SKM-1 treated with dmso at 0.1 percent for 144 hours (cell line): ENCODE measurements around the gene GNG8.

Experiments used
- DNase-seq: peaks from one replicate; lab custom pipeline; 2025; ENCODE audit not compliant: unreplicated experiment; lab: John Stamatoyannopoulos, UW

The GNG8 gene

DNA sequence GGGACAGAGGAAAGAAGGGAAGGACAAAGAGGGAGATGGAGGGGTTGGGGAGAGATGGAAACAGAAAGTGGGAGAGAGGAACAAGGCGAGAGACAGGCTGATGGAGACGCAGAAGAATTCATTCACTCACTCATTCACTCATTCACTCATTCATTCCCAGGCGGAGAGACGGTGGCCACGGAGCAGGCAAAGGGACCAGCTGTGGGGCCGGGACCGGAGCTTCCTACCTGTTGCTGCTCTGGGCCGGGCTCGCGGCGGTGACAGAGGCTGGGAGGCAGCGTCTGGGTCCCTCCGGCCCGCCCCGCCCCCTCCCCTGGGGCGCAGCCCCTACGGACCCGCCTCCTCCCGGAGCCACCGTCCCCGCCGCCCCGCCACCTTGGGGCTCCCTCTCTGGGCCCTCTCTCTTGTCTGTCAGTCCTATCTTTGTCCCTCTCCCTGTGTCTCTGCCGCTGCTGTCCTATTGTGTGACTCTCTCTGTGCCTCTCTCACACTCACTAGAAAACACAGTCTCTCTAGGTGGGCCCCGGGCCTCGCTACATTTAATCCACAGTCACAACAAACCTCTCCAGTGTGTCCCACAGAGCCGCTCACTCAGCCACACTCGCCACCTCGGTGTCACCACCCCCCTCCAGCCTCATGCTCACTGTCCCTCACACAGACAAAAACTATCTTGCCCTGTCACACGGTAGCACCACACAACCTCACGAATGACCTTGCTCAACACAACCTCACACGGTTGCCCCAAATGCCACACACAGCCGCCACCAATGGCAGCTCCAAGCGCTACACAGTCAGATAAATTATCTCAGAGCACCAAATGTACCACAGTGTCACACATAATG, at the start of gene GNG8:
GNG8 (minus strand) TSS at position 283 of the 842 bp plus-strand sequence. CDS start 1,520 bp downstream, outside the sequence.
- no peak for DNase-seq

- DNase-seq, result no peak
Observed at GRCh38 chr19:46685189-46685588, 49.2 kb upstream of the GNG8 start.

DNA sequence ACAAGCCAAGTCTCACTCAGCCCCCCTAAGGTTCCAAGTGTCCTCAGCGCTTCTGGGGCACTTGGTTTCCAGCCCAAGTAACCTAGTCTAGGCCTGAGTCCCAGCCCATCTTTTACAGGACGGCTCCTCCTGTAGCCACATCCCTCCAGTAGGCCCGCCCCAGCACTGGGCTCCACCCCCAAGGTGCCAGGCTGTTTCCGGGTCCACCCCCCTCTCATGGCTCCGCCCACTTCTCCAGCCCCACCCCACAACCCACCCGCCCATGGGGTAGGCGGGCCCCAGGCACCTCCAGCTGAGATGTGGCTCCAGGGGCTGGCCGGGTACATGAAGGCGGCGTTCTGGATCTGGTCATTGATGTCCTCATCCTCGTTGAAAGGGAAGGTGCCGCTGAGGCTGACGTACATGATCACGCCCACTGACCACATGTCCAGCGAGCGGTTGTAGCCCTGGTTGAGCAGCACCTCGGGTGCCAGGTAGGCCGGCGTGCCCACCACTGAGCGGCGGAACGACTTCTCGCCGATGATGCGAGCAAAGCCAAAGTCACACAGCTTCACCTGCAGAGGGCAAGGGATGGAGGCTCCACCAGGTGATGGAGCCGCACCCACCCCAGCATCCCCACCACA, 42.2 kb upstream of the GNG8 start:
- DNase-seq, result no peak

DNA sequence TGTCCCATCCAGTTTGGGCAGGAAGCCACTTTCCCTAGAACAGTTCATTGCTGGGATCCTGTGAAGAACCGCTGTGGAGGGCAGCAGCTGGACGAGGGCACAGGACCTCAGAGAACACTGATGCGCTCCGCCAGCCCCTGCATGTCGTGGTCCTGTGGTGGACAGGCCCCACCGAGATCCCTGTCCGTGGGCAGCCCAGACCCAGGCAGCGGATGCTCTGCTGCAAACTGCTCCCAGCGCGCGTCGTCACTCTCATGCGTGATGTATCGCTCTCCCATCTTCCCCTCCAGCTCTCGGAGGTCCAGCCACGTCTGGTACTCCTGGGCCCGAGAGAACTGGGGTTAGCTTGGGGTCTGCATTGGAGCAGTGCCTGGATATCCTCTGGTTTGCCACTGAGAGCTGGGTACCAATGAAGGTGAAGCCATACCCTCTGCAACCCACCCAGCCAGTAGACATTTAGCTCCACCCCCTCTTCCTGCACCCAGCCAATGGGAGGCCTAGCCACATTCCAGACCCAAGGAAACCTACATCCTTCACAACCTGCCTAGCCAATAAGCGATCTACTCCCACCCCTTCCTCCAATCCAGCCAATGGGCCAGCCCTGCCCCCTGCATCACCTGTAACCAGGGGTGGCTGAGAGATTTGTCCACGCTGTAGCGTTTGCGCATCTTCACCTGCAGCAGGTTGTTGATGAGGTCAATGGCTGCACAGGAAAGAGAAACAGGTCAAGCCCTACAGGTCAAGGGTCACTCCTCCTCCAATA, 38.6 kb upstream of the GNG8 start:
- no peak for DNase-seq

GRCh38 chr19:46670813-46671212, 34.8 kb upstream of the GNG8 start:
- no peak for DNase-seq

- no peak for DNase-seq
Observed at GRCh38 chr19:46668662-46669061, 32.7 kb upstream of the GNG8 start.

DNA sequence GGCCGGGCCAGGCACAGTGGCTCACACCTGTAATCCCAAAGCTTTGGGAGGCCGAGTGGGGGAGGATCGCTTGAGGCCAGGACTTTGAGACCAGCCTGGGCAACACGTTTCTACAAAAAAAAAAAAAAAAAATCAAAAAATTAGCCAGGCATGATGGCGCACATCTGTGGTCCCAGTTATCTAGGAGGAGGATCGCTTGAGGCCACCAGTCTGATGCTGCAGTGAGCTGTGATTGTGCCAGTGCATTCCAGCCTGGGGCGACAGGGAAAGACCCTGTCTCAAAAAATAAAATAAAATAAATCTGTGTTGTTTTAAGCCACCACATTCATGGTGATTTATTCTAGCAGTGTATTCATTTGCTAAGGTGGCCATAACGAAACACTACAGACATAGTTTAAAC, 29.1 kb upstream of the GNG8 start:
- no peak for DNase-seq

GRCh38 chr19:46661735-46662592, 26.0 kb upstream of the GNG8 start:
- peak; percentile 58 for DNase-seq

GRCh38 chr19:46661020-46661731, 25.2 kb upstream of the GNG8 start, which contains the start of gene DACT3:
TSS of gene DACT3 (minus strand) at chr19:46661182. CDS start at chr19:46661064, 118 bp downstream.
- peak; percentile 90 for DNase-seq

GRCh38 chr19:46660551-46661019, 24.6 kb upstream of the GNG8 start:
- DNase-seq, result no peak

DNA sequence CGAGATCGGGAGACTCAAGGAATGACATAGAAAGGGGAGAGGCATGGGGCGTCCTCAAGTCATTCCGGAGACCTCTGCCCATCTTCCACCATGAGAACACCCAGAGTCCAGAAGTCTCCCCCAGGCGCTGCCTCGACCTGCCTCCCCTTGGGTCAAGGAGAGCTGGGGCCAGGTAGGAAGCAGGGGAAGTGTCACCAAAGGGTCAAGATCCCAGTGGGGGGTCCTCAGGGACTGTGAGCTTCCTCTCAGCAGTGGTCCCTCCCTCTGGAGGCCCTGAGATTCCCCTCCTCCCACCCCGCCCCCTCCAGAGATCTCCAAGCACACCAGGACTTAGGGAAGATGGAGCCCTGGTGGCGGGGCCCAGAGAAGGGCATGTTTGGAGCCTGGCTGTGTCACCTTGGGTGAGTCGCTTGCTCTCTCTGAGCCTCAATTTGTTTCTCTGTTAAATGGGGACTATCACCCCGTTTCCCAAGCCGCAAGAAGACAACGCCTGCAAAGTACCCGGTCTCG, 24.1 kb upstream of the GNG8 start:
- no peak for DNase-seq

GRCh38 chr19:46659151-46660007, 23.4 kb upstream of the GNG8 start:
- no peak for DNase-seq

GRCh38 chr19:46656541-46656940, 20.5 kb upstream of the GNG8 start:
- DNase-seq, result no peak

- no peak for DNase-seq
Observed at GRCh38 chr19:46654621-46655152, 18.7 kb upstream of the GNG8 start.

- no peak for DNase-seq
Observed at GRCh38 chr19:46650445-46650844, 14.4 kb upstream of the GNG8 start.

DNA sequence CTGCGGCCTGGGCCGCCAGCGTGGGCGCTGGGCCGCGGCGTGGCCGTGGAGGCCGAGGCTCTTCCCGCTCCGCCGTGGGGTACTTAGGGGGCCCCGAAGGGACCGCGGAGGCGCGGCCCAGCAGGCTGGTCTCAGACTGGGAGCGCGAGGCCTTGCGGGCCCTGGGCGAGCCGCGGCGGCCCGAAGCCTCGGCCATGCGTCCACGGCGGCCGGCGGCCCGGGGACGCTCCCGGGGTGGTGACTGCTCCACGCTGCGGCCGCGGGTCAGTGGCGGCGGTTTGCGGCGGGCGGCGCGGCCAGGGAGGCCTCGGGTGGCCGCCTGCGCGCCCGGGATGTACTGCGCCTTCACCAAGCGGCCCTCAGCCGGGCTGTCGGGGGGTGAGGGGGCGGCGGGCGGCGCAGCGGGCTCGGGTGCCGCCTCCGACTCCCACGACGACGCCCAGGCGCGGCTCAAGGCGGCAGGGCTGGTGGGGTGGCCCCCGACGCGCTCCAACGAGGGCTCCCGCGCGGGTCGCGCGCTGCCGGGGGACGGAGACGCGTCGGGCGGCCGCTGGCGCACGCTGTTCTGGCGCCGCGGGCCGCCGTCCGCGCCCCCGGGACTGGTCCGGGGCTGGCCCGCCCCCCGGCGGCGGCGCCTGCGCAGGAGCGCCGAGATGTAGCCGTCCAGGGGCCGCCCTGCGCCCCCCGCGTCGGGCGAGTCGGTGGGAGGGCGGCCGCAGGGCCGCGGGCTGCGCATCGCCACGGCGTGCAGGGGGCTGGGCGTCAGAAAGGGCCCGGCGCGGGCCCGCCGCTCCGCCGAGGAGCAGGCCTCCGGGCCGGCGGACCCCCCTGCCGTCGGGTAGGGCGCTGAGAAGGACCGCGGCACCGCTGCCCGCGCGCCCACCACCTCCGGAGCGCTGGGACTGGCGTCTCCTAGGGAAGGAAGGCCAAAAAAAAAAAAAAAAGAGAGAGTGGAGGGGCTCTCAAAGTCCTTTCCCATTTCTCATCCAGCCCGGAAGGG, 13.3 kb upstream of the GNG8 start:
- DNase-seq, result no peak
